Measurements from ENCODE around the gene ADD2. TPM values are rescaled to one million over a fixed set of nuclear protein-coding genes. Genes with fewer than 3 reads are reported as not detected.

Gene ADD2
- total RNA-seq, 2 donors from 2014 or later = 2.3 to 7.6 TPM

DNA sequence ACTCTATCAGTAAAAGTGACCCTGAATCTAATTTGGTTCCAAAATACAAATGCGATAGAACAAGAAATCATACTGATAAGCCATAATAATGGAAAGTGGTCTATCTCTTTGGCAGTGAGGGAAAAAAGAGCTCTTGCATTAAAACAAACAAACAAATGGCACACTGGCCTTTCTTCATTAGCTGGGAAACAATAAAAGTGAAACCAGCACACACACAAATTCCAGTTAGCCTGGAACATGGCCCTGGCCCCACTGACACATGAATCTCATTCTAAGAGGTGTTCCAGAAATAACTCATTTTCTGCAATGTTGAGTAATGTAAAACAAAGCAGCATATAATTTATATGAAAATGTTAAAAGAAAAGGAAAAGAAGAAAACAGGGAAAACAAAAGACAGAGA, 135.0 kb downstream of the ADD2 start:
- TF ChIP-seq, protein P1, sequence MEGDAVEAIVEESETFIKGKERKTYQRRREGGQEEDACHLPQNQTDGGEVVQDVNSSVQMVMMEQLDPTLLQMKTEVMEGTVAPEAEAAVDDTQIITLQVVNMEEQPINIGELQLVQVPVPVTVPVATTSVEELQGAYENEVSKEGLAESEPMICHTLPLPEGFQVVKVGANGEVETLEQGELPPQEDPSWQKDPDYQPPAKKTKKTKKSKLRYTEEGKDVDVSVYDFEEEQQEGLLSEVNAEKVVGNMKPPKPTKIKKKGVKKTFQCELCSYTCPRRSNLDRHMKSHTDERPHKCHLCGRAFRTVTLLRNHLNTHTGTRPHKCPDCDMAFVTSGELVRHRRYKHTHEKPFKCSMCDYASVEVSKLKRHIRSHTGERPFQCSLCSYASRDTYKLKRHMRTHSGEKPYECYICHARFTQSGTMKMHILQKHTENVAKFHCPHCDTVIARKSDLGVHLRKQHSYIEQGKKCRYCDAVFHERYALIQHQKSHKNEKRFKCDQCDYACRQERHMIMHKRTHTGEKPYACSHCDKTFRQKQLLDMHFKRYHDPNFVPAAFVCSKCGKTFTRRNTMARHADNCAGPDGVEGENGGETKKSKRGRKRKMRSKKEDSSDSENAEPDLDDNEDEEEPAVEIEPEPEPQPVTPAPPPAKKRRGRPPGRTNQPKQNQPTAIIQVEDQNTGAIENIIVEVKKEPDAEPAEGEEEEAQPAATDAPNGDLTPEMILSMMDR (IDR thresholded peaks at IDR 0.05) = no peak
- TF ChIP-seq POLR2A (IDR thresholded peaks at IDR 0.05) = no peak
- intact Hi-C loops (cut with DNase I) = no loop called here
- Histone ChIP-seq H3K27ac (no peak overlapping the region), H3K36me3 (replicated peaks in 1 of 2; ENCODE audit: insufficient read depth in 1 of 2, low read depth in 2 of 2) (no peaks in the 10 kb centered on the region), H3K4me1 (no peaks in the 10 kb centered on the region), H3K4me3 (no peak overlapping the region), H3K27me3 (no peaks in the 10 kb centered on the region), H3K9me3 (no peaks in the 10 kb centered on the region)
- ATAC-seq (no peak), DNase-seq (no peak)
- 61 to 65% methylated on average over 1 of the region's 1 CpG for WGBS, 2 donors

DNA sequence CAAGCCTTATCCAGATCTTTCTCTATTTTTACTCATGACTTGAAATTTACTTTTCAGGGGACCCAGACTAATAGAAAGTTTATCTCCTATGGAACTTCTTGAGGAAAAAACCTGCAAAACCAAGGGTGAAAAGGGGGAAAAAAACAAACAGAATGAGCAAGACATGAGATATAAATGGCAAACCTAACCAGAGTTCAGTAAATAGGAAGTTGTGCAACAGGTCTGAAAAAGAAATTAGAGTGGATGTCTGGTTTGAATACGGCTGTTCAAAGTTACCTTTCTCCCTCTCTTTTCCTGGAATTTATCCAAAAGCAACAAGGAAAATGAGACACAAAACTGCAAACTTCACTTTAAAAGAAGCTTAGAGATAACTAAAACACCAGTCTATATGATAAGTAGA, 135.6 kb downstream of the ADD2 start:
- ATAC-seq (no peak), DNase-seq (no peak)
- intact Hi-C loops (cut with DNase I) = no loop called here
- Histone ChIP-seq H3K9me3 (no peaks in the 10 kb centered on the region), H3K36me3 (replicated peaks in 1 of 2; ENCODE audit: insufficient read depth in 1 of 2, low read depth in 2 of 2) (no peaks in the 10 kb centered on the region), H3K27me3 (no peaks in the 10 kb centered on the region), H3K4me3 (no peak overlapping the region), H3K27ac (no peak overlapping the region), H3K4me1 (no peaks in the 10 kb centered on the region)
- TF ChIP-seq, protein P1 (IDR thresholded peaks at IDR 0.05) = no peak
- TF ChIP-seq POLR2A (IDR thresholded peaks at IDR 0.05) = no peak
- WGBS, 2 donors = 26 to 56% methylated on average over 1 of the region's 1 CpG

DNA sequence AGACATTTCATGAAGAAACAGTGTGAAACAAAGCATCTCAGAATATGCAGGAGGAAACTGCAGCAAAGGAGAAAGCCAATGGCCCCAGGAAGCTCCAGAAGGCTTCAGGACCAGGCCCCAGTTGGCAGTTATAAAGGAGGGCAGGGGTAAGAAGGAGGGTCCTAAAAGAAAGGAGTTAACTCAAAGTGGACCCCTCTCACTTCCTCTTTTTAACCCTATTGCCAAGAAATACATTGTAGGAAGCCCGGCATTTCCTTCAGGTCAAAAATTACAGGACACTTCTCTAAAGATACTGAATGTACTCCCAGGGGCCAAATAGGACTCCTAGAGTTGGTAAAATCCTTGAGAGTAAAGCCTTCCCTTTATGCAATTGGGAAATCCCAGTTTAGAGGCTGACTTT, 137.2 kb downstream of the ADD2 start:
- TF ChIP-seq POLR2A (IDR thresholded peaks at IDR 0.05) = no peak
- TF ChIP-seq, protein P1 (IDR thresholded peaks at IDR 0.05) = no peak
- no peak for ATAC-seq
- Histone ChIP-seq H3K27ac (no peak overlapping the region), H3K36me3 (replicated peaks in 1 of 2; ENCODE audit: insufficient read depth in 1 of 2, low read depth in 2 of 2) (no peaks in the 10 kb centered on the region), H3K4me3 (no peak overlapping the region), H3K9me3 (no peaks in the 10 kb centered on the region), H3K4me1 (no peaks in the 10 kb centered on the region), H3K27me3 (no peaks in the 10 kb centered on the region)
- intact Hi-C loops (cut with DNase I) = no loop called here
- WGBS, 2 donors = 79 to 83% methylated on average over 1 of the region's 1 CpG
- DNase-seq = no peak

DNA sequence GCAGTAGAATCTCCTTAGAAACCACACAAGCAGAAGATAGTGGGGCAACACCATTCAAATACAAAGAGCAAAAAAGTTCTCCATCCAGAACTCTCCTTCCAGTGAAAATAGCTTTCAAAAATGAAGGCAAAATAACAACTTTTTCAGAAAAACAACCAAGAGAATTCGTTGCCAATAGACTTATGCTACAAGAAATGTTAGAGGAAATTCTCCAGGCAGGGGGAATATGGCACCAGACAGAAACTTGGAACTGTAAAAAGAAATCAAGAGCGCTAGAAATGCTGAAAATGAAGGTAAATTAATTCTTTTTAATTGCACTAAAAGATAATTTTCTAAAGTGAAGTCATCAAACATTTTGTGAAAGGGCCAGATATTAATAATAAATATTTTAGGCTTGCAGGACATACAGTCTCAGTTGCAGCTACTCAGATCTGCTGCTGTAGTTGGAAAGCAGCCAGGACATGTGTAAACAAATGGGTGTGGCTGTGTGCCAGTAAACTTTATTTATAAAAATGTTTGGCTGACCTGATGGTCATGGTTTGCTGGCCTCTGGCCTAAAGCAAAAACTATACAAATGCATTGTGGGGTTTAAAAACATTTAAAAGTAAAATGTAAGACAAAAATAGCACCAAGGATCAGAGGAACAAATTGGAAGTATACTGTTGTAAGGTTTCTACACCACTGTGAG, 140.6 kb downstream of the ADD2 start:
- intact Hi-C loops (cut with DNase I) = no loop called here
- H3K9me3 ChIP-seq = no peaks in the 10 kb centered on the region
- no peaks in the 10 kb centered on the region for H3K27me3 ChIP-seq
- no peaks in the 10 kb centered on the region for H3K4me1 ChIP-seq
- no peak overlapping the region for H3K27ac ChIP-seq
- H3K36me3 ChIP-seq (replicated peaks in 1 of 2; ENCODE audit: insufficient read depth in 1 of 2, low read depth in 2 of 2) = no peaks in the 10 kb centered on the region
- WGBS, 2 donors = 59 to 66% methylated on average over 2 of the region's 2 CpGs
- H3K4me3 ChIP-seq = no peak overlapping the region
- no peak for TF ChIP-seq POLR2A (IDR thresholded peaks at IDR 0.05)
- TF ChIP-seq, protein P1 (IDR thresholded peaks at IDR 0.05) = no peak
- peak in 3 of 4 donors; percentile 31 to 58 (median 44) for DNase-seq
- ATAC-seq = no peak
